ENCODE measurements around the gene CNGA1. TPM values are rescaled to one million over a fixed set of nuclear protein-coding genes. Genes with fewer than 3 reads are reported as not detected.

Gene CNGA1
- total RNA-seq, 2 donors from 2014 or later: 0.33 to 1.8 TPM

- WGBS, 2 donors: 1 to 5% methylated on average over 6 of the region's 6 CpGs
- Histone ChIP-seq H3K4me1 (peaks cover 28% of the 10 kb centered on the region), H3K27me3 (no peaks in the 10 kb centered on the region), H3K36me3 (replicated peaks in 1 of 2; ENCODE audit: insufficient read depth in 1 of 2, low read depth in 2 of 2) (no peaks in the 10 kb centered on the region), H3K27ac (peak overlapping the region in 2 of 4 donors; percentile 89 to 90), H3K9me3 (no peaks in the 10 kb centered on the region), H3K4me3 (peak overlapping the region; percentile 37 to 80)
- intact Hi-C loops (cut with DNase I): no loop called here
- DNase-seq (no peak), ATAC-seq (peak; percentile 2)
- TF ChIP-seq POLR2A (IDR thresholded peaks at IDR 0.05) (no peak), CTCF (IDR thresholded peaks at IDR 0.05) (no peak)
These were observed 101.6 kb downstream of the CNGA1 start for GRCh38 chr4:47914926-47915237.

GRCh38 chr4:47914220-47914925, 102.1 kb downstream of the CNGA1 start, which contains the start of gene NFXL1:
Gene NFXL1, minus strand, starts transcription at chr4:47914583. Its CDS starts 380 bp downstream, at chr4:47914203.
- intact Hi-C loops (cut with DNase I): no loop called here
- peak within 1 kb of the TSS; percentile 53 to 90 (median 81) for H3K27ac ChIP-seq
- WGBS, 2 donors: 0% methylated on average over 54 to 55 of the region's 55 CpGs
- H3K27me3 ChIP-seq: no peaks in the 10 kb centered on the region
- peak in 2 of 7 experiments; percentile 3 to 31 for TF ChIP-seq CTCF (IDR thresholded peaks at IDR 0.05)
- TF ChIP-seq POLR2A (IDR thresholded peaks at IDR 0.05): peak; percentile 86 to 98 (median 96)
- peak; percentile 99 for ATAC-seq
- peak; percentile 97 to 99 (median 98) for DNase-seq
- H3K36me3 ChIP-seq (replicated peaks in 1 of 2; ENCODE audit: insufficient read depth in 1 of 2, low read depth in 2 of 2): no peaks in the 10 kb centered on the region
- H3K9me3 ChIP-seq: no peaks in the 10 kb centered on the region
- peaks cover 28% of the 10 kb centered on the region for H3K4me1 ChIP-seq
- peak within 1 kb of the TSS; percentile 42 to 80 for H3K4me3 ChIP-seq

GRCh38 chr4:47913861-47914219, 102.6 kb downstream of the CNGA1 start:
- H3K27me3 ChIP-seq: no peaks in the 10 kb centered on the region
- 0 to 1% methylated on average over 23 to 29 of the region's 29 CpGs for WGBS, 2 donors
- intact Hi-C loops (cut with DNase I): no loop called here
- H3K4me1 ChIP-seq: peaks cover 32% of the 10 kb centered on the region
- ATAC-seq (peak; percentile 31), DNase-seq (peak; percentile 44 to 55 (median 50))
- H3K36me3 ChIP-seq (replicated peaks in 1 of 2; ENCODE audit: insufficient read depth in 1 of 2, low read depth in 2 of 2): no peaks in the 10 kb centered on the region
- no peaks in the 10 kb centered on the region for H3K9me3 ChIP-seq
- TF ChIP-seq CTCF (IDR thresholded peaks at IDR 0.05): peak in 1 of 7 experiments; percentile 18
- no peak for TF ChIP-seq POLR2A (IDR thresholded peaks at IDR 0.05)
- H3K4me3 ChIP-seq: peak overlapping the region; percentile 42 to 80
- peak overlapping the region; percentile 53 to 90 (median 81) for H3K27ac ChIP-seq

- peak overlapping the region; percentile 53 to 90 (median 81) for H3K27ac ChIP-seq
These were observed 103.2 kb downstream of the CNGA1 start for GRCh38 chr4:47913330-47913729.

More at GRCh38 chr4:47913330-47913729, 103.2 kb downstream of the CNGA1 start:
- intact Hi-C loops (cut with DNase I): no loop called here
- no peaks in the 10 kb centered on the region for H3K9me3 ChIP-seq
- DNase-seq (peak in 1 of 4 donors; percentile 13), ATAC-seq (no peak)
- TF ChIP-seq CTCF (IDR thresholded peaks at IDR 0.05) (no peak), POLR2A (IDR thresholded peaks at IDR 0.05) (no peak)
- H3K36me3 ChIP-seq (replicated peaks in 1 of 2; ENCODE audit: insufficient read depth in 1 of 2, low read depth in 2 of 2): no peaks in the 10 kb centered on the region
- H3K4me3 ChIP-seq: peak overlapping the region; percentile 42 to 80
- H3K27me3 ChIP-seq: no peaks in the 10 kb centered on the region
- WGBS, 2 donors: 6 to 7% methylated on average over 4 of the region's 4 CpGs
- peaks cover 32% of the 10 kb centered on the region for H3K4me1 ChIP-seq
